GM21619 (cell line): Measurements from ENCODE around the gene ZNF668.
"Not testable (repeated sequence)": the region's sequence is repeated elsewhere in the genome, so short reads cannot be mapped to it uniquely, and the experiment has no call there.

Source experiments
- ATAC-seq: cut with Tn5 transposase; IDR thresholded peaks from one replicate; pipeline ENCODE4 v1.9.1; 2021; ENCODE audit not compliant: unreplicated experiment

ZNF668 gene

GRCh38 chr16:31100876-31101641, 27.0 kb upstream of the ZNF668 start:
- ATAC-seq: not testable (repeated sequence)

GRCh38 chr16:31099860-31100638, 26.0 kb upstream of the ZNF668 start:
- ATAC-seq: no peak

- ATAC-seq: peak; percentile 79
Measured at GRCh38 chr16:31094424-31095120, 20.5 kb upstream of the ZNF668 start, which contains the start of gene VKORC1. Gene VKORC1 (minus strand): TSS chr16:31094797. CDS start chr16:31094729, 68 bp downstream.

GRCh38 chr16:31094088-31094423, 20.0 kb upstream of the ZNF668 start:
- ATAC-seq: no peak

GRCh38 chr16:31093132-31093703, 19.2 kb upstream of the ZNF668 start:
- ATAC-seq: no peak

GRCh38 chr16:31092330-31092729, 18.3 kb upstream of the ZNF668 start:
- no peak for ATAC-seq

GRCh38 chr16:31090540-31090939, 16.5 kb upstream of the ZNF668 start:
- no peak for ATAC-seq

- ATAC-seq: no peak
Measured at GRCh38 chr16:31089199-31089598, 15.2 kb upstream of the ZNF668 start.

- ATAC-seq: no peak
Measured at GRCh38 chr16:31088459-31089183, 14.6 kb upstream of the ZNF668 start, which contains the start of gene PRSS53. Gene PRSS53 (minus strand): TSS chr16:31088943. CDS start chr16:31088809, 134 bp downstream.

GRCh38 chr16:31087971-31088370, 13.9 kb upstream of the ZNF668 start:
- no peak for ATAC-seq

- no peak for ATAC-seq
Measured at GRCh38 chr16:31087481-31087880, 13.4 kb upstream of the ZNF668 start.

- ATAC-seq: no peak
Measured at GRCh38 chr16:31086629-31086906, 12.5 kb upstream of the ZNF668 start.

- no peak for ATAC-seq
Measured at GRCh38 chr16:31085873-31086628, 12.0 kb upstream of the ZNF668 start.

GRCh38 chr16:31085411-31085810, 11.4 kb upstream of the ZNF668 start:
- ATAC-seq: no peak

GRCh38 chr16:31084584-31085302, 10.7 kb upstream of the ZNF668 start:
- no peak for ATAC-seq

- ATAC-seq: no peak
Measured at GRCh38 chr16:31083981-31084380, 9.9 kb upstream of the ZNF668 start.

- no peak for ATAC-seq
Measured at GRCh38 chr16:31083556-31083955, 9.5 kb upstream of the ZNF668 start.

- ATAC-seq: no peak
Measured at GRCh38 chr16:31083081-31083480, 9.0 kb upstream of the ZNF668 start.

- no peak for ATAC-seq
Measured at GRCh38 chr16:31082368-31083045, 8.5 kb upstream of the ZNF668 start.
